HepG2 (cell line): Measurements from ENCODE around the gene RASA3. TPM values are rescaled to one million over a fixed set of nuclear protein-coding genes. Genes with fewer than 3 reads are reported as not detected.

Experiments used
- ATAC-seq: fragments of 200-7000 bp; cut with Tn5 transposase; 3 replicates; pipeline ENCODE4 v1.9.1; 2020; ENCODE audit warnings: mild to moderate bottlenecking, moderate library complexity
- BruUV-seq: library from RNA; stranded (reverse); fragments of 400-500 nt; replicated peaks from 2 replicates; lab custom pipeline; 2021; lab: Mats Ljungman, UMichigan
- CTCF ChIA-PET: fragments of 300-600 bp; formaldehyde crosslinking; extraction: SDS; loops from one replicate; lab custom pipeline; 2021; ENCODE audit warnings: low total read pairs, inconsistent platforms, low intra/inter-chr PET ratio; lab: Yijun Ruan, JAX
- POLR2A ChIA-PET: fragments of 350-600 bp; sonication (Branson Sonifier 250); formaldehyde crosslinking; loops from one replicate; lab custom pipeline; 2020; ENCODE audit warnings: antibody characterized with exemption, inconsistent platforms; lab: Yijun Ruan, JAX
- DNase-seq: peaks from one replicate; pipeline ENCODE4 v3.0.0-alpha.2; 2015; ENCODE audit warnings: low spot score
- FAIRE-seq: peaks from 3 replicates; lab custom pipeline; 2011; peaks lifted over from hg19 to GRCh38; lab: Jason Lieb, UNC
- H2AFZ ChIP-seq: one replicate; pipeline ENCODE4 v1.6.1; 2011; ENCODE audit warnings: low read length, inconsistent platforms
- H3K27ac ChIP-seq: fragments of 300-600 bp; 3 replicates; pipeline ENCODE4 v1.8.0; 2011; ENCODE audit warnings: mixed run types, mild to moderate bottlenecking, mixed read lengths, low read length, inconsistent platforms; ENCODE audit not compliant: insufficient read depth; ENCODE audit errors: extremely low read length
- H3K27me3 ChIP-seq, 2 experiments: fragments of 200-600 bp in 1 of 2; 2 replicates in 1 of 2; 3 replicates in 1 of 2; pipeline versions ENCODE4 v1.6.0 to v1.8.0; 2011; ENCODE audit warnings: low read length in 2 of 2, mild to moderate bottlenecking in 2 of 2, moderate library complexity in 2 of 2, inconsistent platforms in 1 of 2; ENCODE audit not compliant: insufficient read depth in 2 of 2, control insufficient read depth in 1 of 2
- H3K36me3 ChIP-seq, 2 experiments: fragments of 200-600 bp in 1 of 2; replicated peaks in 1 of 2; 2 replicates in 1 of 2; 3 replicates in 1 of 2; pipeline versions ENCODE4 v1.5.1 to v1.8.0; 2011; ENCODE audit warnings: low read length in 2 of 2, inconsistent platforms in 1 of 2; ENCODE audit not compliant: insufficient read depth in 2 of 2, control insufficient read depth in 1 of 2
- H3K4me1 ChIP-seq: 2 replicates; pipeline ENCODE4 v1.5.1; 2012; ENCODE audit warnings: low read length, inconsistent platforms; ENCODE audit not compliant: insufficient read depth
- H3K4me2 ChIP-seq: 2 replicates; pipeline ENCODE4 v1.6.0; 2011; ENCODE audit warnings: low read depth, low read length, inconsistent platforms
- H3K4me3 ChIP-seq, 3 experiments: fragments of 200-600 bp in 1 of 3; sonication (generic), shearing (Covaris generic) in 1 of 3; replicated peaks in 1 of 3; 2 replicates each; pipeline ENCODE4 v1.5.1; 2011 to 2016; ENCODE audit warnings: low read length in 3 of 3, inconsistent platforms in 2 of 3, low read depth in 2 of 3, mild to moderate bottlenecking in 2 of 3, control low read depth in 1 of 3, mixed read lengths in 1 of 3; ENCODE audit not compliant: insufficient read depth in 1 of 3
- H3K79me2 ChIP-seq: one replicate; pipeline ENCODE4 v1.6.1; 2011; ENCODE audit warnings: low read length, inconsistent platforms; ENCODE audit not compliant: insufficient read depth
- H3K9ac ChIP-seq: 2 replicates; pipeline ENCODE4 v1.6.0; 2011; ENCODE audit warnings: mild to moderate bottlenecking, low read depth, low read length, inconsistent platforms; ENCODE audit not compliant: insufficient read depth
- H3K9me3 ChIP-seq: 2 replicates; pipeline ENCODE4 v1.5.1; 2012; ENCODE audit warnings: mild to moderate bottlenecking, low read length
- H4K20me1 ChIP-seq: 2 replicates; pipeline ENCODE4 v1.6.0; 2011; ENCODE audit warnings: inconsistent platforms, mild to moderate bottlenecking, low read length, moderate library complexity; ENCODE audit not compliant: insufficient read depth
- EZH2 ChIP-seq: conservative IDR thresholded peaks from 2 replicates; pipeline ENCODE4 v1.6.1; 2012; ENCODE audit warnings: mild to moderate bottlenecking, low read depth, low read length, moderate library complexity
- IKZF1 ChIP-seq: fragments of 450-650 bp; IDR thresholded peaks from 2 replicates; pipeline ENCODE4 v1.7.1; 2016
- JUN ChIP-seq: sonication (generic); formaldehyde crosslinking; IDR thresholded peaks from 2 replicates; pipeline ENCODE4 v1.4.0; 2020; ENCODE audit warnings: mild to moderate bottlenecking, missing genetic modification reagents
- SNAI1 ChIP-seq: sonication (generic); formaldehyde crosslinking; IDR thresholded peaks from 2 replicates; pipeline ENCODE4 v1.5.0; 2020; ENCODE audit warnings: mild to moderate bottlenecking, missing genetic modification reagents, borderline replicate concordance
- ZMAT3 ChIP-seq: sonication (generic); formaldehyde crosslinking; conservative IDR thresholded peaks from 2 replicates; pipeline ENCODE4 v1.7.0; 2021; ENCODE audit warnings: missing genetic modification reagents
- ZNF550 ChIP-seq: sonication (generic); formaldehyde crosslinking; IDR thresholded peaks from 2 replicates; pipeline ENCODE4 v1.4.0; 2020; ENCODE audit warnings: mild to moderate bottlenecking, missing genetic modification reagents, borderline replicate concordance
- ZNF773 ChIP-seq: sonication (generic); formaldehyde crosslinking; IDR thresholded peaks from 2 replicates; pipeline ENCODE4 v1.4.0; 2020; ENCODE audit warnings: missing genetic modification reagents, borderline replicate concordance
- ZNF879 ChIP-seq: sonication (generic); formaldehyde crosslinking; IDR thresholded peaks from 2 replicates; pipeline ENCODE4 v1.8.1; 2023; ENCODE audit warnings: missing genetic modification reagents
- WGBS: methylation state at CpG from one replicate; pipeline ENCODE4 v1.1.6; 2017; ENCODE audit warnings: low lambda C conversion rate; 5-methylcytosine and 5-hydroxymethylcytosine counted together
- in situ Hi-C: cut with HindIII; loops from 2 replicates; pipeline ENCODE4 v1.10.0; 2017; ENCODE audit warnings: low pct_unique_long_range_greater_than_20kb; ENCODE audit not compliant: extremely low pct_ligation_motif_present
- intact Hi-C: fragments of 100-400 bp; cut with micrococcal nuclease; formaldehyde crosslinking; loops from one replicate; pipeline ENCODE4 v1.10.0; 2022; ENCODE audit not compliant: unreplicated experiment
- polyA plus RNA-seq, 8 experiments: library from polyadenylated mRNA; depleted of rRNA in 3 of 8; stranded (reverse) in 7 of 8; unstranded in 1 of 8; fragments of >200 nt; fragmentation: Illumina TruSeq in 4 of 8; extraction: Trizol in 4 of 8; gene quantifications; 2 replicates each; pipeline versions ENCODE4 v1.2.1 to v1.2.3, GENCODE V29; 2011 to 2016; ENCODE audit warnings: low read depth in 4 of 8, missing spikeins in 1 of 8, mixed read lengths in 1 of 8; ENCODE audit not compliant: insufficient read depth in 1 of 8
- total RNA-seq, 5 experiments: library from RNA; depleted of rRNA; stranded (reverse); fragments of >200 nt; fragmentation: Illumina TruSeq; extraction: Trizol; gene quantifications; 2 replicates each; pipeline ENCODE4 v1.2.3, GENCODE V29; 2016; ENCODE audit warnings: low read depth in 1 of 5
- TF ChIP-seq, protein P1 (sequence below): IDR thresholded peaks from 2 replicates; pipeline ENCODE4 v1.6.1; 2016; ENCODE audit warnings: missing compliant biosample characterization, missing genetic modification reagents, borderline replicate concordance
- TF ChIP-seq, protein P2 (sequence below): sonication (generic); formaldehyde crosslinking; IDR thresholded peaks from 2 replicates; pipeline ENCODE4 v1.4.0; 2020; ENCODE audit warnings: low read depth, missing genetic modification reagents

Gene RASA3
- total and polyA plus RNA-seq, 2 of the 13 experiments (the other 11 are each of a cell fraction or from before 2014, with no cell fraction given): 0.05 TPM; not detected in 1

DNA sequence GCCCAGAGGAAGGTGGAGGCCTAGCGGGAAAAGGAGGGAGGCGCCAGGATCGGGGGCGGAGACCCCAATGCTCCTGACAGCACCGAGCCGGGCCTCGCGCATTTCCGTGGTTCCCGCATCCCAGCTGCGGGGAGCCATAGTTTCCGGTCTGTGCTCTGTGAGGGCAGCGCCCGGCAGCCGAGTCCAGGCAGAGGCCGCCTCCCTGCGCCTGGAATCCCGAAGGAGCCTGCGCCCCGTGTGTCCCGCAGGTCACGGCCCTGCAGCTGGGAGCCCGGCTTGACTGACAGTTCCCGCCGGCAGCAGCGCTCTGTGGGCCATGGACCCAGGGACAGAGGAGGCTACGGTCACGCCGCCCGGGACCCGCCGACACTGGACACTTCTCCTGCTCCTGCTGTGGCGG, 84.0 kb downstream of the RASA3 start (continued):
- TF ChIP-seq ZNF879 (CRISPR knock-in tag) (no peak), ZMAT3 (no peak), ZNF773 (no peak), IKZF1 (no peak), ZNF550 (CRISPR knock-in tag) (no peak), JUN (CRISPR knock-in tag) (no peak), SNAI1 (CRISPR knock-in tag) (no peak)
- TF ChIP-seq, protein P1, sequence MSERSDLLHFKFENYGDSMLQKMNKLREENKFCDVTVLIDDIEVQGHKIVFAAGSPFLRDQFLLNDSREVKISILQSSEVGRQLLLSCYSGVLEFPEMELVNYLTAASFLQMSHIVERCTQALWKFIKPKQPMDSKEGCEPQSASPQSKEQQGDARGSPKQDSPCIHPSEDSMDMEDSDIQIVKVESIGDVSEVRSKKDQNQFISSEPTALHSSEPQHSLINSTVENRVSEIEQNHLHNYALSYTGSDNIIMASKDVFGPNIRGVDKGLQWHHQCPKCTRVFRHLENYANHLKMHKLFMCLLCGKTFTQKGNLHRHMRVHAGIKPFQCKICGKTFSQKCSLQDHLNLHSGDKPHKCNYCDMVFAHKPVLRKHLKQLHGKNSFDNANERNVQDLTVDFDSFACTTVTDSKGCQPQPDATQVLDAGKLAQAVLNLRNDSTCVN (CRISPR knock-in tag): no peak

GRCh38 chr13:114047358-114047881, 85.0 kb downstream of the RASA3 start:
- no peaks in the 10 kb centered on the region for H3K79me2 ChIP-seq
- no peak overlapping the region for H2AFZ ChIP-seq
- POLR2A ChIA-PET: no interaction called here
- no peak for ATAC-seq
- no peak for FAIRE-seq
- TF ChIP-seq, protein P2, sequence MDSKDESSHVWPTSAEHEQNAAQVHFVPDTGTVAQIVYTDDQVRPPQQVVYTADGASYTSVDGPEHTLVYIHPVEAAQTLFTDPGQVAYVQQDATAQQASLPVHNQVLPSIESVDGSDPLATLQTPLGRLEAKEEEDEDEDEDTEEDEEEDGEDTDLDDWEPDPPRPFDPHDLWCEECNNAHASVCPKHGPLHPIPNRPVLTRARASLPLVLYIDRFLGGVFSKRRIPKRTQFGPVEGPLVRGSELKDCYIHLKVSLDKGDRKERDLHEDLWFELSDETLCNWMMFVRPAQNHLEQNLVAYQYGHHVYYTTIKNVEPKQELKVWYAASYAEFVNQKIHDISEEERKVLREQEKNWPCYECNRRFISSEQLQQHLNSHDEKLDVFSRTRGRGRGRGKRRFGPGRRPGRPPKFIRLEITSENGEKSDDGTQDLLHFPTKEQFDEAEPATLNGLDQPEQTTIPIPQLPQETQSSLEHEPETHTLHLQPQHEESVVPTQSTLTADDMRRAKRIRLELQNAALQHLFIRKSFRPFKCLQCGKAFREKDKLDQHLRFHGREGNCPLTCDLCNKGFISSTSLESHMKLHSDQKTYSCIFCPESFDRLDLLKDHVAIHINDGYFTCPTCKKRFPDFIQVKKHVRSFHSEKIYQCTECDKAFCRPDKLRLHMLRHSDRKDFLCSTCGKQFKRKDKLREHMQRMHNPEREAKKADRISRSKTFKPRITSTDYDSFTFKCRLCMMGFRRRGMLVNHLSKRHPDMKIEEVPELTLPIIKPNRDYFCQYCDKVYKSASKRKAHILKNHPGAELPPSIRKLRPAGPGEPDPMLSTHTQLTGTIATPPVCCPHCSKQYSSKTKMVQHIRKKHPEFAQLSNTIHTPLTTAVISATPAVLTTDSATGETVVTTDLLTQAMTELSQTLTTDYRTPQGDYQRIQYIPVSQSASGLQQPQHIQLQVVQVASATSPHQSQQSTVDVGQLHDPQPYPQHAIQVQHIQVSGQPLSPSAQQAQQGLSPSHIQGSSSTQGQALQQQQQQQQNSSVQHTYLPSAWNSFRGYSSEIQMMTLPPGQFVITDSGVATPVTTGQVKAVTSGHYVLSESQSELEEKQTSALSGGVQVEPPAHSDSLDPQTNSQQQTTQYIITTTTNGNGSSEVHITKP (CRISPR knock-in tag): no peak
- TF ChIP-seq EZH2: 0 out of 2 replicates have a peak, but pooled peaks have one; percentile 1
- no peak overlapping the region for H3K4me3 ChIP-seq
- no peaks in the 10 kb centered on the region for H3K36me3 ChIP-seq
- no TSS peak for BruUV-seq
- H3K27ac ChIP-seq: no peak overlapping the region
- CTCF ChIA-PET: no interaction called here
- no peak overlapping the region for H3K4me2 ChIP-seq
- in situ Hi-C loops: no loop called here
- intact Hi-C loops: no loop called here
- H3K4me1 ChIP-seq: no peaks in the 10 kb centered on the region
- H3K27me3 ChIP-seq: peaks cover 1 to 49% of the 10 kb centered on the region in 2 experiments; a peak in 4 of 5 replicates
- H3K9ac ChIP-seq: no peak overlapping the region
- H3K9me3 ChIP-seq: no peaks in the 10 kb centered on the region
- DNase-seq: no peak
- WGBS: 35% methylated on average over 12 of the region's 19 CpGs
- H4K20me1 ChIP-seq: no peaks in the 10 kb centered on the region
